NCI-H460 (cell line): ENCODE results near the gene ABCF1. TPM values are rescaled to one million over a fixed set of nuclear protein-coding genes. Genes with fewer than 3 reads are reported as not detected.

Source experiments
- DNase-seq: peaks from one replicate; pipeline ENCODE4 v3.0.0-alpha.2; 2016; ENCODE audit warnings: low read depth; ENCODE audit errors: extremely low read depth
- total RNA-seq: library from RNA; depleted of rRNA; stranded (reverse); fragments of >200 nt; shearing (Covaris generic); gene quantifications from 2 replicates; pipeline ENCODE4 v1.2.3, GENCODE V29; 2014

ABCF1 gene
- total RNA-seq, 1 experiment from 2014 or later, result 34.4 TPM

DNA sequence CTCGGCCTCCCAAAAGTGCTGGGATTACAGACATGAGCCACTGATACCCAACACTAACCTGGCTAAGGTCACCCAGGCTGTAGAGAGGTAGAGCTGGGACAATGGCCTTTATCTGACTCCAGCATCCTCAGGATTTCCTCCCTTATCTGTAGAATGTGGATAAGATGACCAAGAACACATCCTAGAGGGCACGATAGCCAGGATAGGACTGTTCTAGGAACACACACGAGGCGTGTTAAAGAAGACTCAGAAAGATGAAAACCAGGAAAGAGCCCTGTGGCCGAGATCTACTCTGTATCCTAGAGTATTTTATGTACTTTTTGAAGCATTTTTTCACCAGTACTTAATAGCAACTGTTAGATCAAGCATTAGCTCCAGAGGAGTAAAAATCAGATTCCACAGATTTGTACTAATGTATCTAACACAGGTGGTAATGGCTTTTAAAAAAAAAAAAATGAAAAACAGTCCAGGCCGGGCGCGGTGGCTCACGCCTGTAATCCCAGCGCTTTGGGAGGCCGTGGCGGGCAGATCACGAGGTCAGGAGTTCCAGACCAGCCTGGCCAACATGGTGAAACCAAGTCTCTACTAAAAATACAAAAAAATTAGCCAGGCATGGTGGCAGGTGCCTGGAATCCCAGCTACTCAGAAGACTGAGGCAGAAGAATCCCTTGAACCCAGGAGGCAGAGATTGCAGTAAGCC is 28.5 kb downstream of the ABCF1 start:
- no peak for DNase-seq

- no peak for DNase-seq
Measured at GRCh38 chr6:30600451-30600961, 29.3 kb downstream of the ABCF1 start.

- DNase-seq, result no peak
Measured at GRCh38 chr6:30601436-30601814, 30.2 kb downstream of the ABCF1 start.

- no peak for DNase-seq
Measured at GRCh38 chr6:30601815-30602641, 30.8 kb downstream of the ABCF1 start.

DNA sequence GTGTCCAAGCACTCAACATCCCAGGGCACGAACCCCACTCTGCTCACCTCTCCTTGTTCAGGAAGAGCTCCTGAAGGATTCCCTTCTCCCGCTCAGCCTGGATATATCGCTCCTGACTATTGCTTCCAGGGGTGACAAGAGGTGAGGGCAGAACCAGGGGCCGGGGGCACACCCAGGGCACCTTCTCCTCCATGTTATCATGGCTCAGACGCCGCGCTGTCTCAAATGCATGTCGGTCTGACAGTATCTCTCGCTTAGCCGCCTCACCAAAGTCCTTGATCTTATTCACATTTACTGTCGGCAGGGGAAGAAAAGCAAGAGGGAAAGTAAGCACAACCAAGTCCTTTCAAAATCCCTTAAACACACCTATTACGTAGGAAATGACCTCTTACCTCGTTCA is 32.7 kb downstream of the ABCF1 start:
- no peak for DNase-seq

DNA sequence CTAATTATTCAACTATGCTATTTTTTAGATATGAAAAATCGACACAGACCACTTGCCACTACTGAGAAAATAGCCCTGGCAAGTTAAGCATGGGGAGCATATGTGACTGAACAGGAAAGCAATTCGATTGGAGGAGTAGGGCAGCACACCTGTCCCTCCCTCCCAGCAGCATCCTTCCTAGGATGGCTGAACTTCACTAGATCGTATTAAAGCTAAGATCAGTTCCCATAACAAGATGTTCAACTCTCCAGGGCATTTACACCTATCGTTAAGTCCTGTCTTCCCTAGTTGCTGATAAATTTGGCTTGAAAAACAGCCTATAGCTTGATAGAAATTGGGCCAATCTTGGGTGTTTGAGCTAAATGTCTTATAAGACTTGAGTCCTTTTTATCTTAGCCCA is 38.8 kb downstream of the ABCF1 start:
- DNase-seq, result no peak

DNA sequence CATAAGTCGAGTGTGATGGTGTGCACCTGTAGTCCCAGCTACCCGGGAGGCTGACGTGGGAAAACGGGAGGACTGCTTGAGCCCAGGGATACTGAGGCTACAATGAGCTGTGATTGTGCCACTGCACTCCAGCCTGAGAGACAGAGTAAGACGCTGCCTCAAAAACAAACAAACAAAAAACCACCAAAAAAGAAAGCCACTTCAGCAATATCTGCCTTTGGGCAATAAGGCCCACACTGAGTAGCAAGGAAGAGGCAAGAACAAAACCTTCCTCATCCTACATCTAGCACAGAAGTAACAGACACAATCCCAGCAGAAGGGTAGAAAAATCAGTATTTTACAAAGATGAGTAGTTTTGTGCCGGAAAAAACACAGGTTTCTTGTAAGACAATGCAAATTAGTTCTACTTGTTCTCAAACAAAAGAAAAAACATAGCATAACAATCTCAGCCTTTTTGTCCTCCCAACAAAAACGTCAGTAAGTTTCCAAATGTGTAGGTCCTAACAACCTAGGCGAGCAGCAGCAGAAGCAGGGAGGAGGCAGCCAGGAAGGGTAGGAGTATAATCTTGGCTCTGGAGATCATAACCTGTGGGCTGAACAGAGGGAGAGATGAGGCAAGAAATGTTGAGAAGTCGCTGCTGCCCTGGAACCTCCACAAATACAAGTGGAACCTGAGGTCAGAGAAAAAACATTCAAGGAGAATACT is 40.1 kb downstream of the ABCF1 start:
- no peak for DNase-seq

GRCh38 chr6:30611856-30612194 is 40.6 kb downstream of the ABCF1 start:
- no peak for DNase-seq

DNA sequence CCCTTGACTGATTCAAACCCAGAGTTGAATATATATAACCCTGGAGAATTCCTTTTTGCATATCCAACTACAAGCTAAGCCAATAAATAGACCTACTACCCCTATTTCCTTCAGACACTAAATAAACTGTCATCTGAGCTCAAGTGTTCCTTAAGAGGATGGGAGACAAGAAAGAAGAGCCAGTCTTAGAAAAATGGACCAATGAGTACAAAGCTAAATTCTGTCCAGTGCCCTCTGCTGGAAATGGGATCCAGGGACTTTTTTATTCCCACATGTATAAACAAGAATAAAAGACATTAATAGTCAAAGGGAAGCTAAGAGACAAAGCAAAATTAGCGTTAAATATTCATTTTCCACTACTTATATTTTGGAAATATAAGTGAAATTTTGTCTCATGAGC is 41.0 kb downstream of the ABCF1 start:
- no peak for DNase-seq

- no peak for DNase-seq
Measured at GRCh38 chr6:30612687-30613248, 41.5 kb downstream of the ABCF1 start.

DNA sequence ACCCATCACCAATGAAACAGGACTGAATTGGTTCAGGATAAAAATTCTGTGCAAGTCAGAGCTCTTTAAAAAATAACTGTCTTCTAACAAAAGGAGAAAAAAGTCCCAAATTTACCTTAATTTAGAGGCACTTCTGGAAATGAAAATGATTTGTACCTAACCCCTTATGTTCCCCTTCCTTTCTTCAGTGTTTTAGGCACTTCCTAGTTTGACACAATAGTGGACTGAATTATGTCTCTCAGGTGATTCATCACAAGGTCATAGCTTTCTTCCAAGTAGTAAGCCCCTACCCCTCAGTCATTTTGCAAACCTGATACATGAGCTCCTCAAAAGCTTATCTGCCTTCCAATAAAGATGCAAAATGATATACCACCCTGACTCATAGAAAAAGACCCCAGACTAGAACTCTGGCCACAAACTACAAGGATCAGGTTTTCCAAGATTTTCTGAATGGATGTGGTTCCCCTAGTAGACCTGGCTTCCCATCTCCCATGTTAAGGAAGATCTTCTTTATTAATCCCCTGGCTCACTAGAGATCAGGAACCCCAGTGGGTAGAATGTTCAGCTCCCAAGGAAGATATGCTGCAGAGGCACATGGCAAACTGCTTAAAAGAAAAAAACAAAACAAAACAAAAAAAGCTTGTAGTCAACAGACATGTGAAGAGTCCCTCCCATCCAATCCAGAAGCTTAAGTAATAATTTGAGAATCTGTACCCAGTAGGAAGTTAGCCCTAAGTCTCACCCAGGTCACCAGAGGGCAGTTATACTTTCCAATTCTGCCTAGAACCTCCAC is 42.2 kb downstream of the ABCF1 start:
- DNase-seq, result no peak

DNA sequence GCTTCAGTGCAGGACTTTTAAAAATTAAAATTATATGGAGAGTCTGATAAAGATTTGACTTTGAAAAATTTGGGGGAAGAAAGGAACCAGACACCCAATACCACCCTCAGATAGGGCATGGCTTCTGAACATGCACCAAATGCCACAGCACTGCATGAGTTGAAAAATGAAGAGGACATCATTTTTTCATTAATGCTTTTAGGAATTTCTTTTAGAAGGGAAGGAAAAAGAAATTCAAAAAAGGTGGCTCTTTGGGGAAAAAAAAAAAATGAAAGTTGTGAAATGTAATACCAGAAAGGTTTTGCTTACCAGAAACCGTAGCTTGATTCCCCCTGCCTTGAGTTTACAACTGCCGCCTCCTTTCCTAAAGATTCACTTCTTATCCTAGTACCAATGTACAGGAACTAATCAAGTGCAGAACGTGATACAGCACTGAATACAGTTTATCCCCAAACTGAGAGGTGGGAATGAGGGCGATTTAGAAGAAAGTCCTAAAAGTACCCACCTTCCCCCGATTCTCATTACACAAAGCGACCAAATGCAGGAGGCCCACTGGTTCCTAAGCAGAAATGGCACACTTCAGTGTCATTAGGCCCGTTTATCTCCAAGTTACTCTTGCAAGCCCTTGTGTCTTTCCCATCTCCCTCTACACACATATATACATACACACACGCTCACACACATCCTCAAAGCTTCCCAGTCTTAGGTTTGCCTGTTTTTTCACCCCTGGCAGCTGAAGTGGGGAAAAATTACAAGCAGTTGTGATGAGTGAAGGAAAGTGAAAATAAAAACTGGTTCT is 43.0 kb downstream of the ABCF1 start:
- DNase-seq, result no peak

GRCh38 chr6:30614843-30615218 is 43.6 kb downstream of the ABCF1 start:
- peak; percentile 96 for DNase-seq

GRCh38 chr6:30615219-30615957 is 44.1 kb downstream of the ABCF1 start:
- DNase-seq, result peak; percentile 58

- no peak for DNase-seq
Measured at GRCh38 chr6:30615958-30616810, 44.9 kb downstream of the ABCF1 start.

DNA sequence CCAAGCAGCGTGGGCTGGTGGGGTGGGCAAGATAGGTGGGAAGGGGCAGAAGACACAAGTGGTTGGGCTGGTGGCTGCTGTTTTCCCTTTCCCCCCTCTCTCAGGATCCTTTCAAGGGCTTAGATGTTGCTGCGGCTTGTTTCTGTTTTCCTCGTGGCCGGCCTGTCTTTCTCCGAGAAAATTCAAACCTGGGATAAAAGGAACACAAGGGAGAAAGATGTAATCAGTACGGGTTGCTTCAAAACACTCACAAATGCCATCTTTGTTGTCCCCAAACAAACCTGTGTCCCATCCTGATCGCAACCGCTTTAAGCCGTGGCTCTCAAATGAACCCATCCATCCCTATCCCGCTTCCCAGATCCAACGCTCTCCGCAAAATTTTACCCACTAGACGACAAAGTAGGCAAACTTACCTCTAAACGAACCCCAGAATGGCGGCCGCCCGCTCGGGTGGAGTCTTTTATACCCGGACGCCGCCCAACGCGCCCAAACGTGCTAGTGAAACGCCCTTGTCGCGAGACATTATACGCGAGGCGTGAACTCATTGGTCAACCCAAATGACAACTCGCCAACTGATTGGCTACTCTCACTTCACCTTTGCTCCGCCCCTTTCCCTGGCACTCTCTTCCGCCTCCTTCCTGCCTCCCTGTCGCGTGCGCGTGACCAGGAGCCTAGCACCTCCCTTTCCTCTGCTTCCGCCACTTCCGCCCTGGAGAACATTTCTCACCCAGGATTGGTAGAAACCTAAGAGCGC is 45.7 kb downstream of the ABCF1 start, which contains the start of gene PPP1R10:
PPP1R10 (minus strand) TSS at position 433 of the 754 bp plus-strand sequence. CDS start 7,299 bp downstream, outside the sequence.
- peak; percentile 99 for DNase-seq
